H7 (cell line): ENCODE data around the gene CLEC4E. TPM values are rescaled to one million over a fixed set of nuclear protein-coding genes. Genes with fewer than 3 reads are reported as not detected.
"Not testable (repeated sequence)": the region's sequence is repeated elsewhere in the genome, so short reads cannot be mapped to it uniquely, and the experiment has no call there.

Experiments
- DNase-seq: peaks from one replicate; pipeline ENCODE4 v3.0.0; 2012
- H3K27me3 ChIP-seq: 2 replicates; pipeline ENCODE4 v1.6.0; 2011; ENCODE audit warnings: mild to moderate bottlenecking, low read length; ENCODE audit not compliant: control insufficient read depth, insufficient read depth
- H3K36me3 ChIP-seq: replicated peaks from 2 replicates; pipeline ENCODE4 v1.5.1; 2011; ENCODE audit warnings: low read length; ENCODE audit not compliant: control insufficient read depth, insufficient read depth
- H3K4me3 ChIP-seq: 2 replicates; pipeline ENCODE4 v1.5.1; 2011; ENCODE audit warnings: low read depth, mild to moderate bottlenecking, control low read depth, low read length, moderate library complexity; ENCODE audit not compliant: insufficient read depth
- total RNA-seq: library from RNA; depleted of rRNA; stranded (reverse); fragments of >200 nt; shearing (Covaris generic); gene quantifications from 2 replicates; pipeline ENCODE4 v1.2.3, GENCODE V29; 2014; rRNA removed

CLEC4E gene
- total RNA-seq, 1 experiment from 2014 or later, result 0.07 TPM

- DNase-seq, result no peak
- Histone ChIP-seq H3K4me3 (no peak overlapping the region), H3K36me3 (no peaks in the 10 kb centered on the region), H3K27me3 (no peaks in the 10 kb centered on the region)
Measured at GRCh38 chr12:8508910-8509841, 31.5 kb downstream of the CLEC4E start.

DNA sequence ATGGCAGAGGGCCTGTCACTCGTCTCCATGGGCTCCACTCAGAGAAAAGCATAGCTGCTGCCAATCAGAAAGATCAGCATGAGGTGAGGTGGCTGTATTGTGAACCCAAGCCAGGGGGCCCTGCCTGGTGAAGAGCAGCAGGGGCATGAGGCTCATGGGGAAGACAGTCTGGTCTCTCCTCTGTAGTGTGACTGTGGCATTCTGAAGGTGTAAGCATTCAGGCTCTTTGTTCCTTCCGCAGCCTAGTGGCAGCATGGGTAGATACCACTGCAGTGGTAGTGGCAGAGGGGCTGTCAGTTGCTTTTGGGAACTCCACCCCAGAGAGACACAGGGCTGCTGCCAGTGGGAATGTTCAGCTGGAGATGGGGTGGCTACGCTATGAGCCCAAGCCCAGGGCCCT, 32.5 kb downstream of the CLEC4E start:
- no peaks in the 10 kb centered on the region for H3K36me3 ChIP-seq
- DNase-seq, result no peak
- no peaks in the 10 kb centered on the region for H3K27me3 ChIP-seq
- H3K4me3 ChIP-seq, result no peak overlapping the region

DNA sequence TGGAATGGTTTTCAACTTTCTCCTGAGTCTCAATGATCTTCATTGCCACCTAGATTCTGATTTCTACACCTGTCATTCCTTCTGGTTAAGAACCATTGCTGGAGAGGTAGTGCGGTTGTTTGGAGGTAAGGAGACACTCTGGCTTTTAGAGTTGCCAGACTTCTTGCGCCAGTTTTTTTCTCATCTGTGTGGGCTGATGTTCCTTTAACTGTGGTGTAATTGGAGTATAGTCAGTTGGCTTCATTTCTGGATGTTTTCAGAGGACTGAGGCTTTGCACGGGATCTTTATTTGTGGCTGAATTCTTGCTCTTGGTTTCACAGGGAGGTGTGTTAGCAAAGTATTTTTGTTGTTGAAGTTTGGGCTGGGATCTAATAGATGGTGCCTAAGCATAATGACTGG, 33.1 kb downstream of the CLEC4E start:
- no peak for DNase-seq
- H3K36me3 ChIP-seq, result no peaks in the 10 kb centered on the region
- no peak overlapping the region for H3K4me3 ChIP-seq
- H3K27me3 ChIP-seq, result no peaks in the 10 kb centered on the region

DNA sequence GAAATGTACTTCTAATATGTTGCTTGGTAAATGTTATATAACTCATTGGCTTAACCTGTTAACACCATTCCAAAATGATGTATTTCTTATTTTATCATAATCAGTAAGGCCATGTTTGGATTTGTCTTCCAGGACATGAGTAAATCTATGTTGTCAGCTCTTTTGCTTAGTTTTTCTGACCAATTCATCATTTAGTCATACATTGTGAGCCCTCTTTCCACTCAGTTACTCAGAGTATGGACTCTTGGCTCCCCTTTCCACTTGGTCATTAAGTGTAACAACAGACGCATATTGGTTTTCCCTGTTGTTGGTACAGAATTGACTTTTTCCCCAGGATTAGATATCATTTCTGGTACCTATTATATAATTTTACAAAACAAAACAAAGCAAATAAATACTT, 36.4 kb downstream of the CLEC4E start:
- Histone ChIP-seq H3K36me3 (no peaks in the 10 kb centered on the region), H3K4me3 (no peak overlapping the region), H3K27me3 (no peaks in the 10 kb centered on the region)
- DNase-seq, result no peak

GRCh38 chr12:8501720-8502119, 39.0 kb downstream of the CLEC4E start:
- Histone ChIP-seq H3K4me3 (no peak overlapping the region), H3K27me3 (no peaks in the 10 kb centered on the region), H3K36me3 (no peaks in the 10 kb centered on the region)
- DNase-seq, result no peak

DNA sequence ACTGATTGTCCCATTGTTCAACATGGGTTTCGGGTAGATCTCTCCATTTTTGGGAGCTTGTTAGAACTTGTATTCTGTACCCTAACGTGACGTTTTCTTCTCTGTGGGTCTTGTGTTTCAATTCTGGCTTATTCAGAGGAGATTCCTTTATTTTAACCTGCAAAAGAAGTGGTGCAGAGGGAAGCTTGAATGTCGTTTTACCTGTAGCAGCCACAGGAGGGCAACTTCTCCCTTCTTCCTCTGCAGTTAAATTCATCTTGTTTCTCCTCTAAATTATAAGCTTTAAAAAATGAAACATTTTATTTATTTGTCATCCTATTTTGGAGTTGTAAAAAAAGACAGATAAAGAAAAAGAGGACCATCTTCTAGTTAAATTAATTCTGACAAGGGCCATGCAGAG, 41.1 kb downstream of the CLEC4E start:
- no peak for DNase-seq

DNA sequence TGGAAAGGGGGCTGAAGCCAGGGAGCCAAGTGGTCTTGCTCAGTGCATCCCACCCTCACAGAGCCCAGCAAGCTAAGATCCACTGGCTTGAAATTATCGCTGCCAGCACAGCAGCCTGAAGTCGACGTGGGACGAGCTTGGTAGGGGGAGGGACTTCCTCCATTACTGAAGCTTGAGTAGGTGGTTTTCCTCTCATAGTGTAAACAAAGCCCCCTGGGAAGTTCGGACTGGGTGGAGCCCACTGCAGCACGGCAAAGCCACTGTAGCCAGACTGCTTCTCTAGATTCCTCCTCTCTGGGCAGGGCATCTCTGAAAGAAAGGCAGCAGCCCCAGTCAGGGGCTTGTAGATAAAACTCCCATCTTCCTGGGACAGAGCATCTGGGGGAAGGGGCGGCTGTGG, 44.6 kb downstream of the CLEC4E start:
- not testable (repeated sequence) for H3K36me3 ChIP-seq, H3K4me3 ChIP-seq, DNase-seq, H3K27me3 ChIP-seq

More for the DNA sequence above, 41.1 kb downstream of the CLEC4E start:
- no peak overlapping the region for H3K4me3 ChIP-seq
- H3K36me3 ChIP-seq, result no peaks in the 10 kb centered on the region
- no peaks in the 10 kb centered on the region for H3K27me3 ChIP-seq

DNA sequence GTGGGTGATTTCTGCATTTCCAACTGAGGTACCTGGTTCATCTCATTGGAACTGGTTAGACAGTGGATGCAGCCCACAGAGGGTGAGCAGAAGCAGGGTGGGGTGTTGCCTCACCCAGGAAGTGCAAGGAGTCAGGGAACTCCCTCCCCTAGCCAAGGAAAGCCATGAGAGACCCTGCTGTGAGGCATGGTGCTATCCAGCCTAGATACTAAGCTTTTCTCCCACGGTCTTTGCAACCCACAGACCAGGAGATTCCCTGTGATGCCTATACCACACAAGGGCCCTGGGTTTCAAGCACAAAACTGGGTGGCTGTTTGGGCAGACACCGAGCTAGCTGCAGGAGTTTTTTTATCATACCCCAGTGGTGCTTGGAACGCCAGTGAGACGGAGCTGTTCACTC, 45.0 kb downstream of the CLEC4E start:
- DNase-seq, H3K4me3 ChIP-seq, H3K27me3 ChIP-seq: not testable (repeated sequence)

DNA sequence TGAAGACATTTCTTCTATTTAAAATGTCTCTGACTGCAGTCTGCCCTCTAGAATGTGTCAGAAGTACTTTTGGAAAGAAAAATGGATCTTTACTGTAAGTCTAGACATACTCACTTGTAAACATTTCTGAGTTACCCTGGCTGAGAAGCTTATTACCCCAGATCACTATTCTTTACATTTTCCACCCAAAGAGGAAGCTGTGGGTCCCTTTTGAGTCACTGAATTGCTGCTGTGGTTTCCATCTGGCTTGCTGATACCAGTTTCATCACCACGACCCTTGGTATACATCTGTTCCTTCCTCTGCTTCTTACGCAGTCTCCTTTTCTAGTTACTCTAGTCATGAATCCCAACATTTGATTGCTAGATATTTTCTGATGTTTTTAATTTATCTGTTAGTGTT, 47.6 kb downstream of the CLEC4E start:
- Histone ChIP-seq H3K36me3 (no peaks in the 10 kb centered on the region), H3K4me3 (no peak overlapping the region), H3K27me3 (no peaks in the 10 kb centered on the region)
- DNase-seq, result no peak

More for the DNA sequence above, 45.0 kb downstream of the CLEC4E start:
- H3K36me3 ChIP-seq, result not testable (repeated sequence)

DNA sequence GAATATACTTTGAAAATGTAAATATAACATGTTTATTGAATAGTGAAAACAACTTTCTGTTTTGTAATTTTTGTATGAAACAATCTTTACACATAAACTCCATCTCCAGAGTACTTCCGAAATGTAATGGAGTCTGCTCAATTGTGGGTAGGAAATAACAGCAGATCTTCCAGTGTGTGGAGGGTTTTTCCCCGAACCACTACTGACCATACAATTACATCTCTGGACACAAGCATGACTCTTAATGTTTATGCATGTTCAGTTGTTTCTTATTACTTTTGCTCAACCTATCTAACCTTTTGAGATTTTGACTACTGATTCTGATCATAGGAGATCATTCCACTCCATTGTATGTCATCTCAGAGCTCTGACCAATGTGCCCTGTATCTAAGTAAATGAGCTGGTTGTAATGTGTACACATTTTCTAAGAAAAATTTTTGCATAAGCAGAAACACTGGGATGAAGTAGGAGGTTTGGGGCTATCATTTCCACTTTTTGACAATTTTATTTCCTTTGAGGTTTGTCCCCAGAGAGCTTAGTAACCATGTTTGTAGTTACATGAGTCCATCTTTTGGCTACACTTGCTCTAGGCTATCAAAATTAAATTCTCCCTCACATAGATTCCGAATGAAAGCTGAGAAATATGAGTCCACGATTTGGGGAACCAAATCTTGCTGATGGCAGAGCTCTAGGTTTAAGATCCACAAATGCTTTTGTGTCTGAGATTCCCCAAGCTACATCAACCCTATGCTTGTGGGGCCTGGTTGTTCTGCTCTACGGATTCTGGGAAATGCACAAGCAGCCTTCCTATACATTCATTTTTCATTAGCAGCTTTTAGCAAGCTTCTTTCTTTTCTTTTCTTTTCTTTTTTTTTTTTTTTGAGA, 48.8 kb downstream of the CLEC4E start:
- no peak for DNase-seq
- H3K36me3 ChIP-seq, result no peaks in the 10 kb centered on the region
- no peaks in the 10 kb centered on the region for H3K27me3 ChIP-seq
- no peak overlapping the region for H3K4me3 ChIP-seq

Other genes starting within 250 kb of the CLEC4E start
- gene CLEC6A, start 84.9 kb downstream of the CLEC4E start, total RNA-seq, result 0.07 and 0.31 TPM in 2 replicates
- 0.07 TPM in 1 of 2 replicates, not detected in the other for gene CLEC4D, start 27.4 kb downstream of the CLEC4E start, total RNA-seq
- not detected in 2 replicates for gene AICDA, start 72.0 kb upstream of the CLEC4E start, total RNA-seq
- 0.42 TPM in 1 of 2 replicates, not detected in the other for gene MFAP5, start 121.9 kb upstream of the CLEC4E start, total RNA-seq
- gene RIMKLB, start 157.1 kb upstream of the CLEC4E start, total RNA-seq, result 42.4 and 80.3 TPM in 2 replicates